GM12878 (cell line): ENCODE results near the gene FHOD3.

Experiments used
- DPF2 ChIP-seq: fragments of 450-650 bp; IDR thresholded peaks from 2 replicates; pipeline ENCODE4 v1.6.1; 2017; ENCODE audit warnings: mild to moderate bottlenecking
- HDAC6 ChIP-seq: fragments of 200-600 bp; sonication (generic); IDR thresholded peaks from one replicate; pipeline ENCODE4 v1.8.0; 2017; ENCODE audit warnings: antibody characterized with exemption; ENCODE audit not compliant: unreplicated experiment
- KDM1A ChIP-seq: fragments of 200-600 bp; sonication (generic); IDR thresholded peaks from 2 replicates; pipeline ENCODE4 v1.6.1; 2016; ENCODE audit warnings: borderline replicate concordance
- NFYB ChIP-seq: IDR thresholded peaks from 2 replicates; pipeline ENCODE4 v1.6.1; 2011; ENCODE audit warnings: low read depth, mild to moderate bottlenecking, low read length, improper control_type of control experiment, moderate library complexity; ENCODE audit not compliant: insufficient read depth
- NR2C1 ChIP-seq: fragments of 450-650 bp; IDR thresholded peaks from 2 replicates; pipeline ENCODE4 v1.6.1; 2017; ENCODE audit warnings: antibody characterized with exemption, mild to moderate bottlenecking, moderate library complexity
- NR2C2 ChIP-seq: IDR thresholded peaks from 2 replicates; pipeline ENCODE4 v1.6.1; 2011; ENCODE audit warnings: borderline replicate concordance, low read depth; ENCODE audit not compliant: control insufficient read depth, insufficient read length
- POLR2A ChIP-seq: IDR thresholded peaks from 2 replicates; pipeline ENCODE4 v1.6.1; 2011; ENCODE audit warnings: low read depth, mild to moderate bottlenecking, low read length
- RAD21 ChIP-seq: IDR thresholded peaks from 2 replicates; pipeline ENCODE4 v1.6.1; 2011; ENCODE audit warnings: mild to moderate bottlenecking, low read depth, low read length, moderate library complexity; ENCODE audit not compliant: insufficient read depth
- TAF1 ChIP-seq: IDR thresholded peaks from 2 replicates; pipeline ENCODE4 v1.6.1; 2011; ENCODE audit warnings: mild to moderate bottlenecking, low read depth, low read length, borderline replicate concordance
- TF ChIP-seq, protein P1 (sequence below): fragments of 450-650 bp; IDR thresholded peaks from 2 replicates; pipeline ENCODE4 v1.6.1; 2017; ENCODE audit warnings: mild to moderate bottlenecking, moderate library complexity
- TF ChIP-seq, protein P2 (sequence below): fragments of 150-350 bp; IDR thresholded peaks from 2 replicates; pipeline ENCODE4 v1.6.1; 2016; ENCODE audit warnings: low read depth, low read length
- TF ChIP-seq, protein P3 (sequence below): IDR thresholded peaks from 2 replicates; pipeline ENCODE4 v1.6.1; 2011; ENCODE audit warnings: low read depth, low read length, improper control_type of control experiment, borderline replicate concordance
- TF ChIP-seq, protein P4 (sequence below), 3 experiments: IDR thresholded peaks in 2 of 3; conservative IDR thresholded peaks in 1 of 3; 2 replicates each; pipeline ENCODE4 v1.5.1; 2011; ENCODE audit warnings: low read depth in 3 of 3, low read length in 3 of 3, mild to moderate bottlenecking in 3 of 3, control low read depth in 2 of 3, moderate library complexity in 2 of 3, inconsistent platforms in 1 of 3, mixed read lengths in 1 of 3; ENCODE audit not compliant: control insufficient read depth in 2 of 3, insufficient read depth in 1 of 3; ENCODE audit errors: extremely low read depth in 1 of 3

DNA sequence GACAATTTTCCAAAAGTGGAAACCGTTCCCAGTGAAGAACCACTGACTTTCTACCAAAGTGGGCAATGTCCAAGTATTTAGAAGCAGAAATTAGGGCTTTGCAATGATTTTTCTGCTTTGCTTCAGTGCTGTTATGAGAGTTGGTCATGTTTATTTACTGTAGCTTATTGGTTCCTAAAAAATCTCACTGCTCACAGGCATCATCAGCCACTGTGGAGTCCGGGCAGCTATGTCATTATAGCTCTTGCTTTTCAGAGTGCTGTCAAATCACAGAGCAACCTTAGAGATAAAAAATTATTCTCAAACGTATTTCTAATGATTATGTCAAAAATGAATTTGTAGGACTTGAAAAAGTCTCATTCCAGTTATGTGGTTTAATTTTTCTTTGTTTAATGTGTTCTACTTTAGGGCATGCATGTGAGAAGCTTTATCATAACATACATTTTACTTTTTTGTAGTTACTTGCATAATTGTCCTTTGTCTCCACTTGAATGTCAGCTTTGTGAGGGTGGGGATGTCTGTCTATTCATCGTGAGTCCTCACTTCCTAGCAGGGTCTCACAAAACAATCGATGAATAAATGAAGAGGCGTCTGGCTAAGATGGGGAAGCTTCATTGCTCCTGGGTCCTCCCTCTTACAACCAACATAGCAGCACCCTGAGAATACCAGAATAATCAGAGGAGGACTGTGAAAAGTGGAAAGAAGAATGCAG, 413.7 kb downstream of the FHOD3 start:
- TF ChIP-seq POLR2A (no peak), NR2C2 (no peak), TAF1 (no peak), HDAC6 (no peak), KDM1A (no peak), RAD21 (no peak), DPF2 (no peak), NFYB (no peak), NR2C1 (no peak)
- TF ChIP-seq, protein P1, sequence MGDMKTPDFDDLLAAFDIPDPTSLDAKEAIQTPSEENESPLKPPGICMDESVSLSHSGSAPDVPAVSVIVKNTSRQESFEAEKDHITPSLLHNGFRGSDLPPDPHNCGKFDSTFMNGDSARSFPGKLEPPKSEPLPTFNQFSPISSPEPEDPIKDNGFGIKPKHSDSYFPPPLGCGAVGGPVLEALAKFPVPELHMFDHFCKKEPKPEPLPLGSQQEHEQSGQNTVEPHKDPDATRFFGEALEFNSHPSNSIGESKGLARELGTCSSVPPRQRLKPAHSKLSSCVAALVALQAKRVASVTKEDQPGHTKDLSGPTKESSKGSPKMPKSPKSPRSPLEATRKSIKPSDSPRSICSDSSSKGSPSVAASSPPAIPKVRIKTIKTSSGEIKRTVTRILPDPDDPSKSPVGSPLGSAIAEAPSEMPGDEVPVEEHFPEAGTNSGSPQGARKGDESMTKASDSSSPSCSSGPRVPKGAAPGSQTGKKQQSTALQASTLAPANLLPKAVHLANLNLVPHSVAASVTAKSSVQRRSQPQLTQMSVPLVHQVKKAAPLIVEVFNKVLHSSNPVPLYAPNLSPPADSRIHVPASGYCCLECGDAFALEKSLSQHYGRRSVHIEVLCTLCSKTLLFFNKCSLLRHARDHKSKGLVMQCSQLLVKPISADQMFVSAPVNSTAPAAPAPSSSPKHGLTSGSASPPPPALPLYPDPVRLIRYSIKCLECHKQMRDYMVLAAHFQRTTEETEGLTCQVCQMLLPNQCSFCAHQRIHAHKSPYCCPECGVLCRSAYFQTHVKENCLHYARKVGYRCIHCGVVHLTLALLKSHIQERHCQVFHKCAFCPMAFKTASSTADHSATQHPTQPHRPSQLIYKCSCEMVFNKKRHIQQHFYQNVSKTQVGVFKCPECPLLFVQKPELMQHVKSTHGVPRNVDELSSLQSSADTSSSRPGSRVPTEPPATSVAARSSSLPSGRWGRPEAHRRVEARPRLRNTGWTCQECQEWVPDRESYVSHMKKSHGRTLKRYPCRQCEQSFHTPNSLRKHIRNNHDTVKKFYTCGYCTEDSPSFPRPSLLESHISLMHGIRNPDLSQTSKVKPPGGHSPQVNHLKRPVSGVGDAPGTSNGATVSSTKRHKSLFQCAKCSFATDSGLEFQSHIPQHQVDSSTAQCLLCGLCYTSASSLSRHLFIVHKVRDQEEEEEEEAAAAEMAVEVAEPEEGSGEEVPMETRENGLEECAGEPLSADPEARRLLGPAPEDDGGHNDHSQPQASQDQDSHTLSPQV, result no peak
- TF ChIP-seq, protein P2, sequence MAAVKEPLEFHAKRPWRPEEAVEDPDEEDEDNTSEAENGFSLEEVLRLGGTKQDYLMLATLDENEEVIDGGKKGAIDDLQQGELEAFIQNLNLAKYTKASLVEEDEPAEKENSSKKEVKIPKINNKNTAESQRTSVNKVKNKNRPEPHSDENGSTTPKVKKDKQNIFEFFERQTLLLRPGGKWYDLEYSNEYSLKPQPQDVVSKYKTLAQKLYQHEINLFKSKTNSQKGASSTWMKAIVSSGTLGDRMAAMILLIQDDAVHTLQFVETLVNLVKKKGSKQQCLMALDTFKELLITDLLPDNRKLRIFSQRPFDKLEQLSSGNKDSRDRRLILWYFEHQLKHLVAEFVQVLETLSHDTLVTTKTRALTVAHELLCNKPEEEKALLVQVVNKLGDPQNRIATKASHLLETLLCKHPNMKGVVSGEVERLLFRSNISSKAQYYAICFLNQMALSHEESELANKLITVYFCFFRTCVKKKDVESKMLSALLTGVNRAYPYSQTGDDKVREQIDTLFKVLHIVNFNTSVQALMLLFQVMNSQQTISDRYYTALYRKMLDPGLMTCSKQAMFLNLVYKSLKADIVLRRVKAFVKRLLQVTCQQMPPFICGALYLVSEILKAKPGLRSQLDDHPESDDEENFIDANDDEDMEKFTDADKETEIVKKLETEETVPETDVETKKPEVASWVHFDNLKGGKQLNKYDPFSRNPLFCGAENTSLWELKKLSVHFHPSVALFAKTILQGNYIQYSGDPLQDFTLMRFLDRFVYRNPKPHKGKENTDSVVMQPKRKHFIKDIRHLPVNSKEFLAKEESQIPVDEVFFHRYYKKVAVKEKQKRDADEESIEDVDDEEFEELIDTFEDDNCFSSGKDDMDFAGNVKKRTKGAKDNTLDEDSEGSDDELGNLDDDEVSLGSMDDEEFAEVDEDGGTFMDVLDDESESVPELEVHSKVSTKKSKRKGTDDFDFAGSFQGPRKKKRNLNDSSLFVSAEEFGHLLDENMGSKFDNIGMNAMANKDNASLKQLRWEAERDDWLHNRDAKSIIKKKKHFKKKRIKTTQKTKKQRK, result no peak
- TF ChIP-seq, protein P3, sequence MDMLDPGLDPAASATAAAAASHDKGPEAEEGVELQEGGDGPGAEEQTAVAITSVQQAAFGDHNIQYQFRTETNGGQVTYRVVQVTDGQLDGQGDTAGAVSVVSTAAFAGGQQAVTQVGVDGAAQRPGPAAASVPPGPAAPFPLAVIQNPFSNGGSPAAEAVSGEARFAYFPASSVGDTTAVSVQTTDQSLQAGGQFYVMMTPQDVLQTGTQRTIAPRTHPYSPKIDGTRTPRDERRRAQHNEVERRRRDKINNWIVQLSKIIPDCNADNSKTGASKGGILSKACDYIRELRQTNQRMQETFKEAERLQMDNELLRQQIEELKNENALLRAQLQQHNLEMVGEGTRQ, result no peak
- TF ChIP-seq, protein P4, sequence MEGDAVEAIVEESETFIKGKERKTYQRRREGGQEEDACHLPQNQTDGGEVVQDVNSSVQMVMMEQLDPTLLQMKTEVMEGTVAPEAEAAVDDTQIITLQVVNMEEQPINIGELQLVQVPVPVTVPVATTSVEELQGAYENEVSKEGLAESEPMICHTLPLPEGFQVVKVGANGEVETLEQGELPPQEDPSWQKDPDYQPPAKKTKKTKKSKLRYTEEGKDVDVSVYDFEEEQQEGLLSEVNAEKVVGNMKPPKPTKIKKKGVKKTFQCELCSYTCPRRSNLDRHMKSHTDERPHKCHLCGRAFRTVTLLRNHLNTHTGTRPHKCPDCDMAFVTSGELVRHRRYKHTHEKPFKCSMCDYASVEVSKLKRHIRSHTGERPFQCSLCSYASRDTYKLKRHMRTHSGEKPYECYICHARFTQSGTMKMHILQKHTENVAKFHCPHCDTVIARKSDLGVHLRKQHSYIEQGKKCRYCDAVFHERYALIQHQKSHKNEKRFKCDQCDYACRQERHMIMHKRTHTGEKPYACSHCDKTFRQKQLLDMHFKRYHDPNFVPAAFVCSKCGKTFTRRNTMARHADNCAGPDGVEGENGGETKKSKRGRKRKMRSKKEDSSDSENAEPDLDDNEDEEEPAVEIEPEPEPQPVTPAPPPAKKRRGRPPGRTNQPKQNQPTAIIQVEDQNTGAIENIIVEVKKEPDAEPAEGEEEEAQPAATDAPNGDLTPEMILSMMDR (IDR thresholded peaks at IDR 0.05 in 2 of 3, conservative IDR thresholded peaks at IDR 0.05 in 1 of 3; ENCODE audit: control insufficient read depth in 2 of 3, extremely low read depth in 1 of 3, insufficient read depth in 1 of 3, low read depth in 3 of 3, low read length in 3 of 3), result no peak
